Measurements from ENCODE around the gene GDNF. TPM values are rescaled to one million over a fixed set of nuclear protein-coding genes. Genes with fewer than 3 reads are reported as not detected.

Gene GDNF
- not detected in 2 replicates for total RNA-seq

GRCh38 chr5:37839407-37840052 lies at the start of gene GDNF:
TSS of gene GDNF (minus strand) at chr5:37840041. CDS start at chr5:37834796, 5,245 bp downstream.
- H3K9me3 Mint-ChIP-seq, result no peaks in the 10 kb centered on the region
- no peak for ATAC-seq (ENCODE audit: low read depth)
- no peak within 1 kb of the TSS for H3K4me3 Mint-ChIP-seq
- CTCF ChIA-PET, result no interaction called here
- intact Hi-C loops (cut with micrococcal nuclease), result no loop called here
- POLR2A ChIA-PET, result no interaction called here
- no peak for DNase-seq
- TF ChIP-seq CTCF (IDR thresholded peaks at IDR 0.05), result no peak
- no peak within 1 kb of the TSS for H3K27ac Mint-ChIP-seq
- peaks cover 30% of the 10 kb centered on the region for H3K4me1 Mint-ChIP-seq
- H3K36me3 Mint-ChIP-seq (ENCODE audit: low read depth), result no peaks in the 10 kb centered on the region
- H3K27me3 Mint-ChIP-seq, result peaks cover 62% of the 10 kb centered on the region

GRCh38 chr5:37888476-37888875 lies 48.6 kb upstream of the GDNF start:
- intact Hi-C loops (cut with micrococcal nuclease), result no loop called here
- DNase-seq (no peak), ATAC-seq (ENCODE audit: low read depth) (no peak)
- Mint-ChIP-seq H3K27me3 (peaks cover 7% of the 10 kb centered on the region), H3K4me3 (no peak overlapping the region), H3K27ac (no peak overlapping the region), H3K4me1 (no peaks in the 10 kb centered on the region), H3K36me3 (ENCODE audit: low read depth) (no peaks in the 10 kb centered on the region), H3K9me3 (no peaks in the 10 kb centered on the region)
- TF ChIP-seq CTCF (IDR thresholded peaks at IDR 0.05), result no peak
- ChIA-PET POLR2A (no interaction called here), CTCF (no interaction called here)

GRCh38 chr5:37886242-37886905 lies 46.5 kb upstream of the GDNF start:
- ATAC-seq (ENCODE audit: low read depth) (no peak), DNase-seq (no peak)
- Mint-ChIP-seq H3K27ac (no peak overlapping the region), H3K4me1 (no peaks in the 10 kb centered on the region), H3K4me3 (no peak overlapping the region), H3K27me3 (peaks cover 14% of the 10 kb centered on the region), H3K9me3 (no peaks in the 10 kb centered on the region), H3K36me3 (ENCODE audit: low read depth) (no peaks in the 10 kb centered on the region)
- no peak for TF ChIP-seq CTCF (IDR thresholded peaks at IDR 0.05)
- intact Hi-C loops (cut with micrococcal nuclease), result no loop called here
- ChIA-PET POLR2A (no interaction called here), CTCF (no interaction called here)

GRCh38 chr5:37882636-37883035 lies 42.8 kb upstream of the GDNF start:
- no peaks in the 10 kb centered on the region for H3K9me3 Mint-ChIP-seq
- H3K27ac Mint-ChIP-seq, result no peak overlapping the region
- no peaks in the 10 kb centered on the region for H3K4me1 Mint-ChIP-seq
- intact Hi-C loops (cut with micrococcal nuclease), result no loop called here
- no peak for ATAC-seq (ENCODE audit: low read depth)
- POLR2A ChIA-PET, result no interaction called here
- CTCF ChIA-PET, result no interaction called here
- H3K4me3 Mint-ChIP-seq, result no peak overlapping the region
- no peak for TF ChIP-seq CTCF (IDR thresholded peaks at IDR 0.05)
- H3K27me3 Mint-ChIP-seq, result peaks cover 7% of the 10 kb centered on the region
- H3K36me3 Mint-ChIP-seq (ENCODE audit: low read depth), result no peaks in the 10 kb centered on the region
- no peak for DNase-seq

- DNase-seq (no peak), ATAC-seq (ENCODE audit: low read depth) (no peak)
- no peaks in the 10 kb centered on the region for H3K36me3 Mint-ChIP-seq (ENCODE audit: low read depth)
- H3K27ac Mint-ChIP-seq, result no peak overlapping the region
- POLR2A ChIA-PET, result no interaction called here
- intact Hi-C loops (cut with micrococcal nuclease), result no loop called here
- TF ChIP-seq CTCF (IDR thresholded peaks at IDR 0.05), result no peak
- no peaks in the 10 kb centered on the region for H3K4me1 Mint-ChIP-seq
- H3K9me3 Mint-ChIP-seq, result no peaks in the 10 kb centered on the region
- CTCF ChIA-PET, result no interaction called here
- H3K27me3 Mint-ChIP-seq, result peaks cover 7% of the 10 kb centered on the region
- no peak overlapping the region for H3K4me3 Mint-ChIP-seq
Observed at GRCh38 chr5:37881359-37881758, 41.5 kb upstream of the GDNF start.

Measured in activated B cell treated with CpG ODN at 0.5 μM for 24 hours (primary cell).